SK-N-SH (cell line): Measurements from ENCODE around the gene SYT6.

Experiments
- CTCF ChIP-seq: fragments of 200-600 bp; sonication (generic); IDR thresholded peaks from 2 replicates; pipeline ENCODE4 v1.6.1; 2017; ENCODE audit warnings: antibody characterized with exemption, mild to moderate bottlenecking, moderate library complexity
- FOXJ3 ChIP-seq: sonication (generic); formaldehyde crosslinking; IDR thresholded peaks from 2 replicates; pipeline ENCODE4 v1.5.1; 2020; ENCODE audit warnings: mild to moderate bottlenecking, missing genetic modification reagents
- MAX ChIP-seq: IDR thresholded peaks from 2 replicates; pipeline ENCODE4 v1.4.0; 2012; ENCODE audit warnings: low read depth
- MEF2A ChIP-seq: IDR thresholded peaks from 2 replicates; pipeline ENCODE4 v1.4.0; 2012; ENCODE audit warnings: low read depth, borderline replicate concordance
- MXI1 ChIP-seq: IDR thresholded peaks from 2 replicates; pipeline ENCODE4 v1.6.1; 2012; ENCODE audit warnings: mild to moderate bottlenecking, low read depth, low read length, improper control_type of control experiment
- POLR2AphosphoS5 ChIP-seq: IDR thresholded peaks from 2 replicates; pipeline ENCODE4 v1.6.1; 2012; ENCODE audit warnings: low read depth, low read length
- SMC3 ChIP-seq: IDR thresholded peaks from 2 replicates; pipeline ENCODE4 v1.6.1; 2012; ENCODE audit warnings: low read depth, low read length, improper control_type of control experiment
- TAF1 ChIP-seq: IDR thresholded peaks from 2 replicates; pipeline ENCODE4 v1.6.1; 2012; ENCODE audit warnings: low read depth, mild to moderate bottlenecking, low read length, moderate library complexity, borderline replicate concordance
- USF2 ChIP-seq: fragments of 150-350 bp; IDR thresholded peaks from 2 replicates; pipeline ENCODE4 v1.6.1; 2017; ENCODE audit warnings: antibody characterized with exemption, low read length, low read depth, borderline replicate concordance
- ZBTB33 ChIP-seq: IDR thresholded peaks from 2 replicates; pipeline ENCODE4 v1.4.0; 2012; ENCODE audit warnings: low read depth, borderline replicate concordance

GRCh38 chr1:114154146-114154962, 685 bp upstream of the SYT6 start:
- TF ChIP-seq CTCF = no peak
- no peak for TF ChIP-seq TAF1
- TF ChIP-seq MAX = no peak
- no peak for TF ChIP-seq POLR2AphosphoS5
- no peak for TF ChIP-seq MEF2A
- no peak for TF ChIP-seq SMC3
- TF ChIP-seq USF2 = no peak
- TF ChIP-seq ZBTB33 = no peak
- no peak for TF ChIP-seq FOXJ3
- no peak for TF ChIP-seq MXI1
